Measurements from ENCODE around the gene CLSTN1. TPM values are rescaled to one million over a fixed set of nuclear protein-coding genes. Genes with fewer than 3 reads are reported as not detected.
A peak's percentile ranks its signal among the peaks of the same experiment; 100 is the strongest.

CLSTN1 gene
- total RNA-seq, 1 experiment from 2014 or later, result 100 TPM

GRCh38 chr1:9735800-9736199 is 88.0 kb downstream of the CLSTN1 start:
- Histone ChIP-seq H2BK5ac (ENCODE audit: insufficient read length, low read length) (no peak overlapping the region), H4K91ac (ENCODE audit: insufficient read length, low read depth, low read length) (no peak overlapping the region), H3K14ac (ENCODE audit: insufficient read depth, low read length) (no peak overlapping the region), H2AFZ (ENCODE audit: low read length) (no peak overlapping the region), H3K4me2 (ENCODE audit: insufficient read depth, insufficient read length, low read length) (no peak overlapping the region), H3K9me3 (ENCODE audit: control insufficient read depth, low read depth, low read length) (peaks cover 5% of the 10 kb centered on the region), H3K79me1 (ENCODE audit: insufficient read depth, low read depth, low read length, poor library complexity, severe bottlenecking) (no peaks in the 10 kb centered on the region), H3K23ac (ENCODE audit: insufficient read length, low read depth, low read length) (no peak overlapping the region), H3T11ph (ENCODE audit: low read length) (no peak overlapping the region), H3K56ac (ENCODE audit: insufficient read length, low read depth, low read length) (no peak overlapping the region), H3K27ac (ENCODE audit: insufficient read length, low read depth, low read length) (no peak overlapping the region), H3K79me2 (ENCODE audit: insufficient read depth, low read length) (no peaks in the 10 kb centered on the region), H2BK12ac (ENCODE audit: insufficient read length, low read depth, low read length) (no peak overlapping the region), H2BK15ac (ENCODE audit: low read depth, low read length) (no peak overlapping the region), H3K18ac (ENCODE audit: insufficient read length, low read depth, low read length) (no peak overlapping the region), H3K9ac (ENCODE audit: extremely low read depth, insufficient read length, low read length) (no peak overlapping the region), H3K4ac (ENCODE audit: low read depth, low read length) (no peak overlapping the region), H4K20me1 (ENCODE audit: control insufficient read depth, insufficient read depth, insufficient read length) (no peaks in the 10 kb centered on the region), H2BK20ac (ENCODE audit: low read depth, low read length, poor library complexity, severe bottlenecking) (no peak overlapping the region), H2BK120ac (ENCODE audit: low read depth, low read length, poor library complexity, severe bottlenecking) (no peak overlapping the region), H3K23me2 (ENCODE audit: insufficient read length, low read depth, low read length, poor library complexity, severe bottlenecking) (no peaks in the 10 kb centered on the region), H3K4me1 (ENCODE audit: insufficient read depth, low read length) (no peaks in the 10 kb centered on the region), H4K5ac (ENCODE audit: insufficient read length, low read depth, low read length) (no peak overlapping the region), H4K8ac (replicated peaks; ENCODE audit: insufficient read length, low read depth, low read length) (no peak overlapping the region), H3K27me3 (ENCODE audit: insufficient read depth, low read length) (no peaks in the 10 kb centered on the region), H2AK5ac (ENCODE audit: insufficient read length, low read length) (no peak overlapping the region)
- WGBS (ENCODE audit: extremely low coverage, insufficient read length, low lambda C conversion rate), result no CpG with 5 or more reads among the region's 19 CpGs
- Mint-ChIP-seq H3K4me3 (no peak overlapping the region), H3K27ac (0 out of 7 replicates have a peak overlapping the region, but pooled peaks of 1 of the 3 experiments have one; percentile 61), H3K4me1 (no peaks in the 10 kb centered on the region), H3K27me3 (ENCODE audit: low read depth) (peaks cover 2% of the 10 kb centered on the region; the same call in 1 of the 2 replicates), H3K9me3 (no peaks in the 10 kb centered on the region), H3K36me3 (ENCODE audit: insufficient read depth in 1 of 3, low read depth in 3 of 3) (peaks cover 65 to 98% (median 78%) of the 10 kb centered on the region in 3 experiments)
- no peak for DNase-seq
- no peak for TF ChIP-seq CTCF (conservative IDR thresholded peaks at IDR 0.05)
